Karpas-422 (cell line): ENCODE data around the gene PLCZ1. TPM values are rescaled to one million over a fixed set of nuclear protein-coding genes. Genes with fewer than 3 reads are reported as not detected.

Experiments used
- DNase-seq: peaks from one replicate; pipeline ENCODE4 v3.0.0-alpha.2; 2015
- H2AFZ ChIP-seq: fragments of 200-600 bp; sonication (generic); 2 replicates; pipeline ENCODE4 v1.6.1; 2014; ENCODE audit warnings: antibody characterized with exemption, low read length, mixed read lengths
- H3K27ac ChIP-seq: fragments of 200-600 bp; sonication (generic); 2 replicates; pipeline ENCODE4 v1.5.1; 2014; ENCODE audit warnings: mild to moderate bottlenecking, low read length, moderate library complexity
- H3K27me3 ChIP-seq: fragments of 200-600 bp; sonication (generic); 2 replicates; pipeline ENCODE4 v1.6.1; 2014; ENCODE audit warnings: low read length, mixed read lengths
- H3K36me3 ChIP-seq: fragments of 200-600 bp; sonication (generic); 2 replicates; pipeline ENCODE4 v1.6.1; 2014; ENCODE audit warnings: low read length, mixed read lengths; ENCODE audit not compliant: insufficient read depth
- H3K4me1 ChIP-seq: fragments of 200-600 bp; sonication (generic); 2 replicates; pipeline ENCODE4 v1.6.1; 2014; ENCODE audit warnings: mild to moderate bottlenecking, low read length, mixed read lengths
- H3K4me2 ChIP-seq: fragments of 200-600 bp; sonication (generic); 2 replicates; pipeline ENCODE4 v1.6.1; 2014; ENCODE audit warnings: low read length, low read depth, mild to moderate bottlenecking; ENCODE audit not compliant: poor library complexity, severe bottlenecking
- H3K4me3 ChIP-seq: fragments of 200-600 bp; sonication (generic); 2 replicates; pipeline ENCODE4 v1.5.1; 2014; ENCODE audit warnings: mild to moderate bottlenecking, antibody characterized with exemption, low read length, mixed read lengths
- H3K79me2 ChIP-seq: fragments of 200-600 bp; sonication (generic); 2 replicates; pipeline ENCODE4 v1.6.1; 2014; ENCODE audit warnings: mild to moderate bottlenecking, low read length, mixed read lengths
- H3K9ac ChIP-seq: fragments of 200-600 bp; sonication (generic); 2 replicates; pipeline ENCODE4 v1.6.0; 2014; ENCODE audit warnings: low read length
- H3K9me2 ChIP-seq: fragments of 200-600 bp; sonication (generic), shearing (Covaris generic); replicated peaks from 2 replicates; pipeline ENCODE4 v1.6.0; 2014; ENCODE audit warnings: mild to moderate bottlenecking, low read length, moderate library complexity; ENCODE audit not compliant: insufficient read depth
- H3K9me3 ChIP-seq: fragments of 300-700, 200-600 bp; sonication (generic); 2 replicates; pipeline ENCODE4 v1.6.1; 2014; ENCODE audit warnings: low read length, mixed read lengths
- H4K20me1 ChIP-seq: fragments of 200-600 bp; sonication (generic); 2 replicates; pipeline ENCODE4 v1.6.1; 2014; ENCODE audit warnings: mild to moderate bottlenecking, antibody characterized with exemption, low read length, low read depth; ENCODE audit not compliant: insufficient read depth
- total RNA-seq: library from RNA; depleted of rRNA; stranded (reverse); fragments of >200 nt; shearing (Covaris generic); gene quantifications from 2 replicates; pipeline ENCODE4 v1.2.3, GENCODE V29; 2014; ENCODE audit warnings: low replicate concordance; rRNA removed

The PLCZ1 gene
- total RNA-seq, 1 experiment from 2014 or later: not detected

GRCh38 chr12:18644564-18644963 lies 93.2 kb downstream of the PLCZ1 start:
- no peaks in the 10 kb centered on the region for H3K27me3 ChIP-seq
- H3K36me3 ChIP-seq: no peaks in the 10 kb centered on the region
- no peaks in the 10 kb centered on the region for H3K9me3 ChIP-seq
- H3K4me3 ChIP-seq: no peak overlapping the region
- H3K79me2 ChIP-seq: no peaks in the 10 kb centered on the region
- no peaks in the 10 kb centered on the region for H3K9me2 ChIP-seq
- H3K27ac ChIP-seq: no peak overlapping the region
- DNase-seq: no peak
- no peak overlapping the region for H2AFZ ChIP-seq
- no peak overlapping the region for H3K9ac ChIP-seq
- no peak overlapping the region for H3K4me2 ChIP-seq
- no peaks in the 10 kb centered on the region for H3K4me1 ChIP-seq
- H4K20me1 ChIP-seq: no peaks in the 10 kb centered on the region

GRCh38 chr12:18643681-18644080 lies 94.1 kb downstream of the PLCZ1 start:
- Histone ChIP-seq H3K9ac (no peak overlapping the region), H3K9me3 (no peaks in the 10 kb centered on the region), H3K9me2 (no peaks in the 10 kb centered on the region), H3K79me2 (no peaks in the 10 kb centered on the region), H3K4me3 (no peak overlapping the region), H3K36me3 (no peaks in the 10 kb centered on the region), H3K4me2 (no peak overlapping the region), H3K27me3 (no peaks in the 10 kb centered on the region), H3K27ac (no peak overlapping the region), H4K20me1 (no peaks in the 10 kb centered on the region), H3K4me1 (no peaks in the 10 kb centered on the region), H2AFZ (no peak overlapping the region)
- no peak for DNase-seq

GRCh38 chr12:18640321-18640955 lies 97.4 kb downstream of the PLCZ1 start:
- Histone ChIP-seq H2AFZ (no peak overlapping the region), H3K4me2 (no peak overlapping the region), H3K9me3 (no peaks in the 10 kb centered on the region), H4K20me1 (no peaks in the 10 kb centered on the region), H3K36me3 (no peaks in the 10 kb centered on the region), H3K4me3 (no peak overlapping the region), H3K4me1 (no peaks in the 10 kb centered on the region), H3K9ac (no peak overlapping the region), H3K79me2 (no peaks in the 10 kb centered on the region), H3K9me2 (no peaks in the 10 kb centered on the region), H3K27me3 (no peaks in the 10 kb centered on the region), H3K27ac (no peak overlapping the region)
- DNase-seq: no peak

- Histone ChIP-seq H3K79me2 (no peaks in the 10 kb centered on the region), H3K36me3 (no peaks in the 10 kb centered on the region), H3K4me2 (no peak overlapping the region), H4K20me1 (no peaks in the 10 kb centered on the region), H3K4me1 (no peaks in the 10 kb centered on the region), H2AFZ (no peak overlapping the region), H3K27me3 (no peaks in the 10 kb centered on the region), H3K9me3 (no peaks in the 10 kb centered on the region), H3K27ac (no peak overlapping the region), H3K9ac (no peak overlapping the region), H3K9me2 (no peaks in the 10 kb centered on the region), H3K4me3 (no peak overlapping the region)
- no peak for DNase-seq
These were observed 103.4 kb downstream of the PLCZ1 start for GRCh38 chr12:18634382-18634781.

Other genes with a start within 250 kb of the PLCZ1 start
- not detected in 2 replicates for gene CAPZA3, start 107 bp upstream of the PLCZ1 start, total RNA-seq